ENCODE measurements around the gene AMZ1.
"Not testable (repeated sequence)": the region's sequence is repeated elsewhere in the genome, so short reads cannot be mapped to it uniquely, and the experiment has no call there.

Gene AMZ1

GRCh38 chr7:2714636-2715035 lies 26.6 kb downstream of the AMZ1 start:
- no peak for DNase-seq

DNA sequence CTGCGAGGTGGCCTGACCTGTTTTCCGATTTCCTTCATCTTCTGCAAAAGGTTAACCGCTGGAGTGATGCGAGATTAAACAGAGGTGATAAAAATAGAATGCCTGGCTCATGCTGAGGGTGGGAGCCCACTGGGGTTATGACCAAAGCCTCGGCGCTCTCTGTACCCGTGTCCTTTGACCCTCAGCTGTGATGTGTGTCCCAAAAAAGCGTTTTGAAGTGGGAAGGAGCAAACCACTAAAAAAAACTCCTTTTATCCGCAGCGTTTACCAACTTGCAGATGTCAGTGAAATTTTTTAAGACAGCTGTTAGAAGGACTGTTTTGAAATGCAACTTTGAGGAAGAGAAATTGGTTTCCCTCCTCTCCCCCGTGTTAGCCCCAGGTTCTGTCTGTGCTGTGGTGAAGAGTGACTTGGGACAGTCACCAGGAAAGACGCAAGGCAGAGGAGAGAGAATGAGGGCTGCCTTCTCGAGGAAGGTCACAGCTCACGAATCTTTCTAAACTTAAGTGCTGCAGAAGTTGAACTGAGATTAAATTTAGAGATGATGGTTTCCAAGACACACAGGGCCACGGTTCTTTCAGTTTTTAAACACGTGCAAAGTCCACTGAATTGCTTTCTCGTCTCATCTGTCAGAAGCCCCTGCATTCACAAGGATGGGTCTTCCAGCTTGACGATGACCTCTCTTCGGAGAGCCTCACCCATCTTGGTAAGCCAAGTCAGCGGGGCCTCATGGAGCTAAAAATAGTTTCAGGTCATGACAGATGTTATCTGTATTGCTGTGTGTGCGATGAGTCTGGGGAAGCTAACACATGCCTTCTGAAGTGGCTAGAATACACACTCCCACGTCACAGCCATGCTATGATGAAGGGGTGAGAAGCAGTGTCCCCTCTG lies 27.6 kb downstream of the AMZ1 start:
- DNase-seq = peak in 5 of 6 experiments; percentile 14 to 61 (median 52)

DNA sequence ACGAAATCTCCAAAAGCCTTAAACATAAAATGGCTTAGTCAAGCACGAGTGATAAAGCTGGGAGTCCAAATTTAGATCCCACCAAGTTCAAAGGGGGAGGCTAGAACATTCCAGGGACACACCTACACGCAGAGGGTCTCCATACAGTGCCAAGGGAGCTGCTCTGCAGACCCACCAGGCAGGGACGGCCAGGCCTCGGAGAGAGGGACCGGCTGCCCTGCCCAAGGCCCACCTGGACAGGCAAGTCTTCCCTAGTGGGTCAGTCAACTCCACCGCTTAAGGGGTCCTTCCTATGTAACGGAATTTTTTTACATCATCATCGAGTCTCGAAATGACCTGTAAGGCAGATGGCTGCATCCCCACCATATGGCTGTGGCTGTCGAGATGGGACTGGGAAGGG lies 28.5 kb downstream of the AMZ1 start:
- DNase-seq = no peak

- DNase-seq = no peak
Measured at GRCh38 chr7:2716906-2717292, 28.9 kb downstream of the AMZ1 start.

DNA sequence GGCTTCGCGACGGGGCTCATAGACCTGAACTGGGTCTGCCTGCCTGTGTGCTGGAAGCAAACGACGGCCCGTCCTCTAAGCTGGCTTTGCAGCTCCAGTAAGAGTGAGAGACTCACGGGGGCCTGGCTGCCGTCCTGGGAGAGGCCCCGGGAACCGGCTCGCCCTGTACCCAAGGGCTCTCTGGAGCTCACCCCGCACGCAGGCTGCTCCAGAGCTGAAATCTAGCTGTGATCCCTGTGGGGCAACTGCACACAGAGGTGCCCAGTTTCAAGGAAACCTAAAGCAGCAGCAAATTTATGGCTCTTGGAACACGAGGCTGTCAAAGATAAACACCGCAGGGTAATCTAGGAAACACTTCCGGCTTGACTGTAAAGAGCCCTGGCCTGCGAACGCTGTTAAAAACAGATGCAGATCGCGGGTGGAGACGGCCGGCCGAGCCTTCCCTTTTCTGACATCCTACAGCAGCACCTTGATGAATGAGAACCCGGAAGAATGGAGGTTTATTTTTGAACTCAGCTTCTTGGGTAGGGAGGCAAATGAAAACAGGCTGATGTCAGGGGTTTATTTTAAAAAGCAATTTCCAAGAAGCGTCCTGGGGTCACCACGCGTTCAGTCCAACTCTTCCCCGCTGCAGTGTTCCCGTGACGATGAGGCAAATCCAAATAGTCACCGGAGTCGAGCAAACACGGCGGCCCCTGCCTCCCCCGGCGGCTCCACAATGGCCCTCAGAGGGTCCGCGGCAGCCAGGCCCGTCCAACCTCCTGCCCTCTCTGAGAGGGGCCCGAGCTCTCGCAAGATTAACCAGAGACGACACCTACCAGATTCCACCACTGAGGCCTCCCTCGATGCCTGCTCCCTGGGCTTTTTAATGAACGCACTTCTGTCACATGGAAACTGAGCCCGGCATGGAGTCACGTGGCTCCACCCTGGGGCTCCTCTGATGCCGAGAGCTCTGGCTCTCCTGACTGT lies 29.6 kb downstream of the AMZ1 start:
- peak in 4 of 6 experiments; percentile 20 to 58 (median 52) for DNase-seq

DNA sequence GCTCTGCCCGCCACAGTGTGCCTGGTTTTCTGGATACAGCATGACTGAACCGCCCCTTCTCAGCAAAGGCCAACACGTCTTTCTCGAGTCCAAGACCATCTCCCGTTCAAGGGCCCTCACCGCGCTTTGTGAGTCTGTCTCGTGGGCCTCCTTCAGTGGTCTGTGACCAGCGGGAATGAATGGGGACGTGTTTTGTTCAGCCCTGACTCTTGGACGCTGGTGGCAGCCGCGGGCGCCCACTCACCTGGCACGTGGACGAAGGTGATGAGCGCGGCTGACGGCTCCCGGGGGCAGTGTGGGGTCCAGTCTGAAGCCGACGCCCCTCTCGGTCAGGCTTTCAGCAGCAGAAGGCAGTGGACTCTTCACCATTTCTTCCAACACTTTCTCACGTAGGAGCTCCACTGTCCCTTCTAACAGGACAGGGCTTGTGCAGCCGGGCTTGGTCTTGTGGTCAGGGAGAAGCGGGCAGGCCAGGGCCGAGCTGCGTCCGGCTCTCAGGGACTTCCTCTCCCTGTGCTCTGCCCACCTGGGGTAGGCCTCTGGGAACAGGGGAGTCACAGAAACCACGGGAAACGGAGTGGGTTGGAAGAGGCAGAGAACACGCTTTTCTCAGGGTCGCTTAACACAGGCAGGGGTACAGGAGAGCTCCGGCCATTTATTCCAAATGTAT lies 30.4 kb downstream of the AMZ1 start:
- DNase-seq = no peak

GRCh38 chr7:2719007-2719406 lies 31.0 kb downstream of the AMZ1 start:
- DNase-seq = peak; percentile 19 to 67 (median 42)

GRCh38 chr7:2720024-2720423 lies 32.0 kb downstream of the AMZ1 start:
- DNase-seq = no peak

DNA sequence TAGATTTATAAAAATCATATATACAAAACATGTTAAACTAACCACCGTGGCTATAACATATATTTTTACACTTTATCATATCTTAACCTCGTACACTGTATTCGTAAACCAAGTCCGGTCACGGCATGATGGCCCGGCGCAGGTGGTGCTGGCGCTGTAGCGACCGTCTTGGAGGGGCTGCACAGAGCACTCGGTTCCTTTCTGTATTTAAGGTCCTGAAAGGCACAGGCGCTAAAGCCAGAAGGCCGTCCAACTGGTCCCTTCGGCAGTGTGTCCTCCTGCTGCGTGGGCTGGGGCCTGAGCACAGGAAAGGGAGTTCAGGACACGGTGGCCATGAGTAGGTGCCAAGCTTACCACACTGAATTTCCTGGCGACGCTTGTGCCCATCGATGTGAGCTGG lies 33.8 kb downstream of the AMZ1 start:
- DNase-seq = no peak

- no peak for DNase-seq
Measured at GRCh38 chr7:2722591-2722990, 34.6 kb downstream of the AMZ1 start.

- DNase-seq = no peak
Measured at GRCh38 chr7:2723138-2723850, 35.3 kb downstream of the AMZ1 start.

DNA sequence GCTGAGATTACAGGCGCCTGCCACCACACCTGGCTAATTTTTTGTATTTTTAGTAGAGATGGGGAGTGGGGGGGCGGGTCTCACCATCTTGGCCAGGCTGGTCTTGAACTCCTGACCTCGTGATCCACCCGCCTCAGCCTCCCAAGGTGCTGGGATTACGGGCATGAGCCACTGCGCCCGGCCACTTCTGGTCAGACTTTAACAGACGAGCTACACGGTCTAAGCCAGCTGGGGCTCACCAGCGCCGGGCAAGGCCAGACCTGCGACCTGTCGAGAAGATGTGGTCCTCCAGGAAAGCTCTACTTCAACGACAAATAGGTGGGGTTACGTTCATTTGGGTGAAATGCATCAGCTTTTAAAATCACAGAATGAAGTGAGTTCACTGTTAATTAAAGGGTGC lies 36.0 kb downstream of the AMZ1 start:
- DNase-seq = not testable (repeated sequence)

DNA sequence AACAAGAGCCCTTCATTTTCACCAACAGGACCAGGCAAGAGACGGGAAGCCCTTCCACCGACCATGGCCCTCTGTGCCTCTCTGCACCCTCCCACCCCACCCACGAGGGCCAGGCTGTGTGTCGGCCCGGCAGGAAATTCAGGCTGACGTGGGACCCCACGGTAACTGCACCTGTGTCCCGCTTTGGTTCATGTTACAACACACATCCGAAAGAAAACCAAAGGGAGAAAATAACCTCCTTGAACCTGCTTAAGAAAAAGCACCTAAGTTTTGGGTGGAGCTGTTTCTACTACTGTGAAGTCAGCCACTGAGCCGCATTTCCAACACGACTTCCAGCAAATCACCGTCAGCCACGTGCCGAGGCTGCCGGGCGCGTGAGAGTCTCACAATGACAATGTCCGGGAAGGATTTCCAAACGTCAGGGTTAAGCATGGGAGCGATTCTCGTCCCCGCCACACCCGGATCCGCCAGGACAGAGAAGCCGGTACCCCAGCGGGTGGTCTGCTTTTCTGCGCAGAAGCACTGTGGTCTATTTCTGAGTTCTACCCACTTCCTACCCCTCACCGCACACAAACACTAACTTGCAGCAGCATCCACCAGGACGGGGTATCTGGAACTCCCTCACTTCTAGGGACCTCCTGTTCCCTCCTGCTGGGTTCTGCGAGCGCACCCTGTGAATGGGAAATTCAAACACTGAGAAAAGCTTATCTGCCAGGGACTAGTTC lies 36.6 kb downstream of the AMZ1 start:
- DNase-seq = no peak

- DNase-seq = no peak
Measured at GRCh38 chr7:2725178-2726105, 37.4 kb downstream of the AMZ1 start.

DNA sequence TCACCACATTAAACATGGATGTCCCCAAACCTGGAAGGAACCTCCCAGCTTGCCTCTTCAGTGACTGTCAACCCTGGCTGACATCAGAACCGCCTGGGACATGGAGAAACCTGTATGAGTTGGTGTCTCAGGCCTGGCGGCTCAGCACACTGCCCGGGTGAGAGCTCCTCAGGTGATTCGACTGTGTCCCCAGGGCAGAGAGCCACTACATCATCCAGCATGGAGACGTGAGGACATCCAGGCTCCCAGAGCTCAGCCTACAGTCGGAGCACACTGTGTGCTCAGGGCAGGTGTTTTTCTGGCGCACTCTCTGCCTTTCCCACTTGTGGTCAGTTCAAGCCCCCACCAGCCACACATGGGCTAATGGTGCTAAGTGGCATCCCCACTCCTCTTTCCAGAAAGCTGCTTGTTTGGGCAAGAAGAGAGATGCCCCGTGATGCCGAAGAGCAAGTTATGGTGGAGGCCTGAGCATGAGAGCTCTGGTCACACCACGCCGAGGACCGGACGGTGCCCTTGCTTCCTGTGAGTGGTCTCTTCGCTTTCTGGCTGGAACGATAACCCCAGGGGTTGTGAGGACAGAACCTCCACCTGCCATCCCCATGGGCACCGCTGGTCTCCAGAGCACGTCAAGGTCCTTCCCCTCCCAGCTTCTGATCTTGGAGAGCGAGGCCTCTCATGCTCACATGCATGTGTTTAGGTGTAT lies 38.5 kb downstream of the AMZ1 start:
- no peak for DNase-seq

DNA sequence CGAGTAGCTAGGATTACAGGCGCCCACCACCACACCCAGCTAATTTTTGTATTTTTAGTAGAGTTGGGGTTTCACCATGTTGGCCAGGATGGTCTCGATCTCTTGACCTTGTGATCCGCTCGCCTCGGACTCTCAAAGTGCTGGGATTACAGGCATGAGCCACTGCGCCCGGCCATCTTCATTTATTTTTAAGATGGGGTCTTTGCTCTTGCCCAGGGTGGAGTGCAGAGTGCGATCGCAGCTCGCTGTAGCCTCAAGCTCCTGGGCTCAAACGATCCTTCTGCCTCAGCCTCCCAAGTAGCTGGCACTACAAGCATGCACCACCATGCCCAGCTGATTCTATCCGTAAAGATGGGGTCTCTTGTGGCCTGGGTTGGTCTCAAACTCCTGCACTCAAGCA lies 39.2 kb downstream of the AMZ1 start:
- DNase-seq = not testable (repeated sequence)

- DNase-seq = no peak
Measured at GRCh38 chr7:2728316-2729030, 40.5 kb downstream of the AMZ1 start.

DNA sequence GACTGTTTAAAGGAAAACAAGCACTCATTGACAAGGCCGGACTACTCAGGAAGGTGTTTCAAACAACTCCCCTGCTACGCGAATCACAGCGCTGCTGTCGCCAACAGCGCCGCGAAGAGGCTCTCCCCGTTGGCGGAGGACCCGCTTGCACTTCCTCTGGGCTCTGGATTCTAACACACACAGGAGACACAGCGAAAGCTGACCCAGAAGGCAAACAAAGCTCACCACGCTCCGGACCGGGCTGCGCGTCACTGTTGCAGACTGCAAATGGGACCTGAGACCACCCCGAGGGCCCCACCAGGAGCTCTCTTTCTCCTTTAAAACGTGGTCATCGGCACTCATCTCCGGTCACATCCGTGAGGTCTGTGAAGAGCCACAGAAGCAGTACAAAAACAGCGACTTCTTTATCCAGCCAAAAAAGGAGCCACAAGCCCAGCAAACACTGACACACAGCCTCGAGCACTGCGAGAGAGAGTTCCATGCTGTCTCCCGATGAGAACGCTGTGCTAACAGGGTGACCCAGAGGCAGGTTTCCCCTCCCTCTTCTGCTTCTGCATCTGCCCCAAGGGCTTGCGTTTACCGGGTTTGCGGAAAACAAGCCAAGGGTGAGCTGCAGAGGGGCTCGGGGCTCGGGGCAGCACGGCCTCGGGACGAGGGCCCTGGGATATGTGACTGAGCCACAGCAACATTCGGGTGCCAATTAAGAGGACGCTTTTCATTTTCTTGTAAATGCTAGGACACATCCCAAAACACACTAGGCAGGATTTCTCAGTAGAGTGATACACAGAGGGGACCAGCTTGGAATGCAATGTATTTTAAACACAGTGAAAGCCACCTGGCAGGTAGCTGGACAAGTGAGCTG lies 41.3 kb downstream of the AMZ1 start:
- DNase-seq = no peak
